GM12892 (cell line): ENCODE results near the gene RPAP3.

Experiments
- POLR2A ChIP-seq: IDR thresholded peaks from 2 replicates; pipeline ENCODE4 v1.6.1; 2011; ENCODE audit warnings: low read depth, low read length, control low read depth
- POLR2AphosphoS5 ChIP-seq: IDR thresholded peaks from 2 replicates; pipeline ENCODE4 v1.6.1; 2011; ENCODE audit warnings: low read depth, low read length, control low read depth

GRCh38 chr12:47679785-47680184, 26.0 kb downstream of the RPAP3 start:
- TF ChIP-seq POLR2AphosphoS5 (no peak), POLR2A (no peak)
